AG10803 (cell line): ENCODE results near the gene GDF7.

Experiments used
- DNase-seq: peaks from one replicate; pipeline ENCODE4 v3.0.0; 2010; ENCODE audit warnings: low read depth
- H3K4me3 ChIP-seq: 2 replicates; pipeline ENCODE4 v1.5.1; 2011; ENCODE audit warnings: mild to moderate bottlenecking, low read length, control low read depth
- TF ChIP-seq, protein P1 (sequence below): conservative IDR thresholded peaks from 2 replicates; pipeline ENCODE4 v1.5.1; 2011; ENCODE audit warnings: mild to moderate bottlenecking, low read length, control low read depth, inconsistent platforms

The GDF7 gene

DNA sequence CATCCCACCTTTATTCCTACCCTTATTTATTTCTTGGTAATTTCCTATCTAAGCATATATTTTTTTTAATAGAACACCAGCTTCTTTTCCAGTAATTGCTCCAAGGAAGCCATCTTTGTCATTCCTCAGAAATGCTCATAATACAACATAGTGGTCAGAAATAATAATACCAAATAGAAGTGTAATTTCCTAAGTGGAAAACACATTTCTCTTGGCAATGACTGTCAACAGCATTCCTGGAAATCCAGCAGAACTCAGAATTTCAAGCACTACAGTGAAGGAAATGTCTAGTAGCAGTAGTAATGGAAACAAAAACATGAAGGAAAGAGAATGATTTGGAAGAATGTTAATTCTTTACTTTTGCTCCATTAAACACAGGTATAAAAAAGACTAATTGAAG is 56.6 kb downstream of the GDF7 start:
- no peak overlapping the region for H3K4me3 ChIP-seq
- peak; percentile 61 for DNase-seq
- TF ChIP-seq, protein P1, sequence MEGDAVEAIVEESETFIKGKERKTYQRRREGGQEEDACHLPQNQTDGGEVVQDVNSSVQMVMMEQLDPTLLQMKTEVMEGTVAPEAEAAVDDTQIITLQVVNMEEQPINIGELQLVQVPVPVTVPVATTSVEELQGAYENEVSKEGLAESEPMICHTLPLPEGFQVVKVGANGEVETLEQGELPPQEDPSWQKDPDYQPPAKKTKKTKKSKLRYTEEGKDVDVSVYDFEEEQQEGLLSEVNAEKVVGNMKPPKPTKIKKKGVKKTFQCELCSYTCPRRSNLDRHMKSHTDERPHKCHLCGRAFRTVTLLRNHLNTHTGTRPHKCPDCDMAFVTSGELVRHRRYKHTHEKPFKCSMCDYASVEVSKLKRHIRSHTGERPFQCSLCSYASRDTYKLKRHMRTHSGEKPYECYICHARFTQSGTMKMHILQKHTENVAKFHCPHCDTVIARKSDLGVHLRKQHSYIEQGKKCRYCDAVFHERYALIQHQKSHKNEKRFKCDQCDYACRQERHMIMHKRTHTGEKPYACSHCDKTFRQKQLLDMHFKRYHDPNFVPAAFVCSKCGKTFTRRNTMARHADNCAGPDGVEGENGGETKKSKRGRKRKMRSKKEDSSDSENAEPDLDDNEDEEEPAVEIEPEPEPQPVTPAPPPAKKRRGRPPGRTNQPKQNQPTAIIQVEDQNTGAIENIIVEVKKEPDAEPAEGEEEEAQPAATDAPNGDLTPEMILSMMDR, result no peak

DNA sequence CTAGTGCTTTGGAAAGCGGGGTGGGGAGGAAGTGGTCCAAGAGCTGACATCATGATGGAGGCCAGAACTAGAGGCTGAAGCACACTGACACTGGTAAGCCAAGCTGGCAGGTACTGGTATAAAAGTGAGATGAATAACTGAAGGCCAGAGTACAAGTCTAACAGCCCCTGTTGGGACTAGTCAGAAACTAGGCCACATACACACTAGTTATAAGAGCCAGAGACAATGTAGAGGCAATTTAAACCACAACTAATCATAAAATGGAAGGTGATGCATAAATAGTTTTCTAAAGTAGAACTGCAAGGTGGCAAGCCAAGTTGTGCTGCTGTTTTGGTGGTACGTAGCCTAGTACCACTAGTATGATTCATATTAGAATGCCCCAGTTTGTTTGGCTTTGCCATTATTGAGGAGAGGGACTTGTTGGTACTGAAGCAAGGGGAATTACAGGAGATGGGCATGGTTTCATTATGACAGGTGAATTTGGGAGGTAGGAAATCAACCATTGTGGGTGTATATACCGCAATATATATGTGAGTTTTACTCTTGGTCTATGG is 57.6 kb downstream of the GDF7 start:
- no peak for DNase-seq
- TF ChIP-seq, protein P1, result no peak
- no peak overlapping the region for H3K4me3 ChIP-seq

DNA sequence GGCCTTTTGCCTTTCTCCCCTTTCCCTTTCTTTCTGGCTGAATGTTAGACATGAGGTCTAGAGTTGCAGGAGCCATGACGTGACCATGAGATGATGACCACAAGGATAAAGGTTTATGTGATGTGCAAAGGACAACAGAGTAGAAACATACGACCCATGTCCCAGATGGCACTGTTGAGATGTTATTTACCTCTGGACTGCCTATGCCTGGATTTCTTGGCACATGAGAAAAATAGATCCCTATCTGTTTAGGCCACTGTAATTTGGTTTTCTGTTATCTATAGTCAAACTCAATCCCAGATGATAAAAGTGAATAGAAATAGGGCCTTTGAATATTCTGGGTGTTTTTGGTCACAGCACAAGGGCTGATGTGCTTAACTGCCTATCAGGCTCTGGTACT is 58.8 kb downstream of the GDF7 start:
- no peak overlapping the region for H3K4me3 ChIP-seq
- TF ChIP-seq, protein P1, result no peak
- no peak for DNase-seq

DNA sequence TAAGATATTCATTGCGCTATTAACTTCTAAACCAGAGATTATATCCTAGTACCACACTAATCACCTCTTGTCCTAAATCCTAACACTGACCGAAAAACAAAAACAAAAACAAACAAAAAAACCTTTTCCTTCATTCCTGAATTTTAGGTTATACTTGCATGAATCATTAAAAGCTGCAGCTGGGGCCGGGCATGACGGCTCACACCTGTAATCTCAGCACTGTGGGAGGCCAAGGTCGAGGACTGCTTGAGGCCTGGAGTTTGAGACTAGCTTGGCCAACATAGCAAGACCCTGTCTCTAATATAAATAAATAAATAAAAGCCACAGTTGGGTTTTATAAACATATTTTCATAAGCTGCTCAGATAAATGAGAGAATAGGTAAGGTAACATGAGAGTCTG is 60.0 kb downstream of the GDF7 start:
- H3K4me3 ChIP-seq, result no peak overlapping the region
- TF ChIP-seq, protein P1, result no peak
- DNase-seq, result no peak

DNA sequence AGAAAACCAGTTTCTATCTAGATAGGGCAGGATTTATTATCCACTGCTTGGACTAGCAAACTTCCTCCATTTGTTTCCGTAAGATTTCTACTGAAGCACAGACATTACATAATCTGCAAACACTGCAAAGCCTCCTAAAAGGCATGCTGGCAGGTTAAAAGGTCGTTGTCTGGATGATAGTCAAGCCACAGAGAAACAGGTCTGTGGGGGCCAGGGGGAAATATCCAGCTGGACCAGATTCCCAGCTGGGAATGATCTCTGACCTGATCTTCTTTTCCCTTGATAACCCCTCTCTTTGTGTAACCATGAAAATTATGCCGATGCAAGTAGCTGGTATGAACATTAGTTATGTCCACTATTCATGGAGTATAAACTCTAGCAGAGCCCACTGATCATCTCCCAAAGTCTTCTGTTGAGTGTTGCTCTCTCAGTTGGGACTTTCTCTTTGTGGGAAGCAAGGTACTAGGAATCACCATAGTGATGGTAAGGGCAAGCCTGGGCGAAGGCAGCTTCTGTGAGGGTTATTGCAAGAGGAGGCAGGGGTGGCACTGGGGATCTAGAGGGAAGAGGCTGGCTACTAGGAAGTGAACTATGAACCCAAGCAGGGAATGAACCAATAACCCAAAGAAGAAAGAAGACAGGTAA is 61.3 kb downstream of the GDF7 start:
- DNase-seq, result peak; percentile 21
- no peak overlapping the region for H3K4me3 ChIP-seq
- TF ChIP-seq, protein P1, result no peak
